K562 (cell line): ENCODE results near the gene IGF2R. TPM values are rescaled to one million over a fixed set of nuclear protein-coding genes. Genes with fewer than 3 reads are reported as not detected.

Source experiments
- ATAC-seq: fragments of 200-7000 bp; cut with Tn5 transposase; 3 replicates; pipeline ENCODE4 v1.9.1; 2020; ENCODE audit warnings: moderate library complexity
- BruUV-seq: library from RNA; stranded (reverse); fragments of 400-500 nt; replicated peaks from 2 replicates; lab custom pipeline; 2021; lab: Mats Ljungman, UMichigan
- CTCF ChIA-PET: fragments of 300-600 bp; formaldehyde crosslinking; extraction: SDS; loops from one replicate; lab custom pipeline; 2021; ENCODE audit warnings: low intra/inter-chr PET ratio; lab: Yijun Ruan, JAX
- POLR2A ChIA-PET: fragments of 300-600, 350-650 bp; sonication (Branson Sonifier 250); formaldehyde crosslinking; extraction: SDS; loops from one replicate; lab custom pipeline; 2021; ENCODE audit warnings: antibody characterized with exemption, inconsistent platforms; lab: Yijun Ruan, JAX
- DNase-seq, 4 experiments: peaks; one replicate each; pipeline versions ENCODE4 v3.0.0 to v3.0.0-alpha.2; 2011 to 2018; ENCODE audit warnings: low spot score in 3 of 4, mixed read lengths in 3 of 4; ENCODE audit errors: extremely low read depth in 1 of 4
- FAIRE-seq: peaks from 2 replicates; lab custom pipeline; 2011; peaks lifted over from hg19 to GRCh38; lab: Jason Lieb, UNC
- H2AFZ ChIP-seq: 2 replicates; pipeline ENCODE4 v1.6.0; 2011; ENCODE audit warnings: low read depth, low read length, control low read depth, inconsistent platforms
- H3K27ac ChIP-seq: fragments of 200-600 bp; 3 replicates; pipeline ENCODE4 v1.8.0; 2011; ENCODE audit warnings: low read depth, mild to moderate bottlenecking, control low read depth, inconsistent platforms, low read length, moderate library complexity, mixed read lengths; ENCODE audit errors: extremely low read depth
- H3K27me3 ChIP-seq, 2 experiments: fragments of 300-600 bp in 1 of 2; 2 replicates in 1 of 2; 3 replicates in 1 of 2; pipeline versions ENCODE4 v1.6.0 to v1.8.0; 2011; ENCODE audit warnings: inconsistent platforms in 2 of 2, low read length in 2 of 2, mild to moderate bottlenecking in 1 of 2, mixed read lengths in 1 of 2, moderate library complexity in 1 of 2; ENCODE audit not compliant: control insufficient read depth in 2 of 2, insufficient read depth in 2 of 2
- H3K36me3 ChIP-seq: fragments of 300-600 bp; 3 replicates; pipeline ENCODE4 v1.8.0; 2011; ENCODE audit warnings: mild to moderate bottlenecking, low read length, inconsistent platforms; ENCODE audit not compliant: control insufficient read depth, insufficient read depth
- H3K4me1 ChIP-seq, 2 experiments: fragments of 200-600 bp in 1 of 2; replicated peaks in 1 of 2; 2 replicates in 1 of 2; 3 replicates in 1 of 2; pipeline versions ENCODE4 v1.5.1 to v1.8.0; 2011; ENCODE audit warnings: inconsistent platforms in 2 of 2, low read length in 2 of 2, mild to moderate bottlenecking in 1 of 2, mixed read lengths in 1 of 2, moderate library complexity in 1 of 2; ENCODE audit not compliant: control insufficient read depth in 2 of 2, insufficient read depth in 2 of 2
- H3K4me2 ChIP-seq: 2 replicates; pipeline ENCODE4 v1.6.1; 2011; ENCODE audit warnings: low read length, control low read depth, inconsistent platforms, mixed read lengths; ENCODE audit not compliant: insufficient read depth
- H3K4me3 ChIP-seq: fragments of 200-600 bp; sonication (generic), shearing (Covaris generic); 2 replicates; pipeline ENCODE4 v1.5.1; 2016; ENCODE audit warnings: control low read depth, inconsistent platforms
- H3K79me2 ChIP-seq: fragments of 200-600 bp; 3 replicates; pipeline ENCODE4 v1.8.0; 2011; ENCODE audit warnings: low read length, inconsistent platforms; ENCODE audit not compliant: control insufficient read depth, insufficient read depth
- H3K9ac ChIP-seq, 2 experiments: 2 replicates each; pipeline versions ENCODE4 v1.6.0 to v1.6.1; 2011; ENCODE audit warnings: low read depth in 2 of 2, low read length in 2 of 2, control low read depth in 1 of 2, inconsistent platforms in 1 of 2, mild to moderate bottlenecking in 1 of 2, mixed read lengths in 1 of 2; ENCODE audit not compliant: insufficient read depth in 1 of 2
- H3K9me1 ChIP-seq: one replicate; pipeline ENCODE4 v1.6.0; 2011; ENCODE audit warnings: inconsistent platforms, mild to moderate bottlenecking, low read length, moderate library complexity; ENCODE audit not compliant: control insufficient read depth, insufficient read depth
- H3K9me3 ChIP-seq: replicated peaks from 2 replicates; pipeline ENCODE4 v1.5.1; 2011; ENCODE audit warnings: low read depth, low read length, inconsistent platforms; ENCODE audit not compliant: control insufficient read depth, insufficient read depth
- H4K20me1 ChIP-seq: replicated peaks from 2 replicates; pipeline ENCODE4 v1.6.1; 2011; ENCODE audit warnings: low read length, inconsistent platforms, mixed read lengths; ENCODE audit not compliant: control insufficient read depth, insufficient read depth
- CBX3 ChIP-seq, 2 experiments: IDR thresholded peaks; 1 replicate in 1 of 2; 2 replicates in 1 of 2; pipeline ENCODE4 v1.6.1; 2012; ENCODE audit warnings: inconsistent platforms in 2 of 2, low read length in 2 of 2, borderline replicate concordance in 1 of 2, control low read depth in 1 of 2
- CHD4 ChIP-seq: fragments of 200-600 bp; sonication (generic); IDR thresholded peaks from 3 replicates; pipeline ENCODE4 v1.6.1; 2012; ENCODE audit warnings: low read depth, mild to moderate bottlenecking, mixed read lengths, low read length, inconsistent platforms; ENCODE audit not compliant: insufficient read depth, insufficient replicate concordance, poor library complexity, severe bottlenecking
- EZH2 ChIP-seq: IDR thresholded peaks from 2 replicates; pipeline ENCODE4 v1.6.1; 2012; ENCODE audit warnings: low read depth, mild to moderate bottlenecking, inconsistent platforms, low read length, borderline replicate concordance
- GATA2 ChIP-seq: sonication (generic); formaldehyde crosslinking; IDR thresholded peaks from 2 replicates; pipeline ENCODE4 v1.4.0; 2020; ENCODE audit warnings: mild to moderate bottlenecking, missing genetic modification reagents
- HNRNPLL ChIP-seq: fragments of 200-400 bp; formaldehyde crosslinking; IDR thresholded peaks from 2 replicates; pipeline ENCODE4 v1.6.1; 2017; ENCODE audit warnings: low read length, low read depth, mild to moderate bottlenecking; ENCODE audit not compliant: poor library complexity, severe bottlenecking
- KAT2B ChIP-seq: IDR thresholded peaks from one replicate; pipeline ENCODE4 v1.6.1; 2012; ENCODE audit warnings: low read depth, mild to moderate bottlenecking, control low read depth, inconsistent platforms, low read length, moderate library complexity
- MAFG ChIP-seq: fragments of 450-650 bp; conservative IDR thresholded peaks from 2 replicates; pipeline ENCODE4 v1.6.1; 2016; ENCODE audit warnings: missing genetic modification characterization, missing compliant biosample characterization
- NUFIP1 ChIP-seq: fragments of 450-650 bp; IDR thresholded peaks from 2 replicates; pipeline ENCODE4 v1.6.1; 2018; ENCODE audit not compliant: partially characterized antibody
- PHF8 ChIP-seq: fragments of 200-600 bp; sonication (generic); IDR thresholded peaks from 2 replicates; pipeline ENCODE4 v1.6.1; 2012; ENCODE audit warnings: mixed run types, mild to moderate bottlenecking, inconsistent platforms, low read length, moderate library complexity, borderline replicate concordance
- RBFOX2 ChIP-seq: fragments of 200-400 bp; formaldehyde crosslinking; IDR thresholded peaks from 2 replicates; pipeline ENCODE4 v1.6.1; 2017; ENCODE audit warnings: low read depth, mild to moderate bottlenecking, low read length, moderate library complexity
- SMARCB1 ChIP-seq: IDR thresholded peaks from 2 replicates; pipeline ENCODE4 v1.6.1; 2011; ENCODE audit warnings: improper control_type of control experiment, low read depth; ENCODE audit not compliant: insufficient read length
- TAF15 ChIP-seq: fragments of 200-400 bp; formaldehyde crosslinking; IDR thresholded peaks from 2 replicates; pipeline ENCODE4 v1.6.1; 2017; ENCODE audit warnings: mild to moderate bottlenecking, low read depth, low read length, moderate library complexity
- ZFP36 ChIP-seq: fragments of 150-350 bp; IDR thresholded peaks from 2 replicates; pipeline ENCODE4 v1.6.1; 2018; ENCODE audit warnings: low read length, low read depth; ENCODE audit not compliant: partially characterized antibody
- ZNF699 ChIP-seq: fragments of 250-450 bp; sonication (Bioruptor Pico); IDR thresholded peaks from 2 replicates; pipeline ENCODE4 v1.8.0; 2021; ENCODE audit warnings: mild to moderate bottlenecking, moderate library complexity; ENCODE audit not compliant: insufficient replicate concordance
- WGBS: fragments of 100-300 bp; shearing (Covaris generic); methylation state at CpG from one replicate; pipeline ENCODE4 v1.1.6; 2016; ENCODE audit warnings: low coverage, mixed read lengths; ENCODE audit not compliant: insufficient coverage; ENCODE audit errors: missing lambda C conversion rate; 5-methylcytosine and 5-hydroxymethylcytosine counted together
- in situ Hi-C: fragments of 300-500 bp; cut with MboI; formaldehyde crosslinking; loops from 4 replicates; pipeline ENCODE4 v1.15.0; 2018; ENCODE audit warnings: inconsistent platforms, mixed read lengths
- intact Hi-C: fragments of 100-400 bp; cut with micrococcal nuclease; formaldehyde crosslinking; loops from 2 replicates; pipeline ENCODE4 v1.14.2; 2022
- polyA plus RNA-seq, 8 experiments: library from polyadenylated mRNA; depleted of rRNA in 4 of 8; stranded (reverse) in 5 of 8; unstranded in 3 of 8; fragments of >200 nt; fragmentation: Nextera tagmentation in 2 of 8; fragmentation: Illumina TruSeq in 1 of 8; extraction: Ambion mirVana in 2 of 8; extraction: Trizol in 1 of 8; gene quantifications; 2 replicates each; pipeline versions ENCODE4 v1.2.1 to v1.2.3, GENCODE V29; 2011 to 2014; ENCODE audit warnings: inconsistent platforms in 1 of 8, missing spikeins in 1 of 8
- total RNA-seq, 7 experiments: library from RNA; depleted of rRNA in 6 of 7; stranded (reverse); fragments of >200 nt in 6 of 7; fragmentation: Illumina TruSeq in 2 of 7; extraction: Trizol in 2 of 7; gene quantifications; 2 replicates each; pipeline versions ENCODE4 v1.2.1 to v1.2.3, GENCODE V29; 2011 to 2021; ENCODE audit warnings: low replicate concordance in 1 of 7
- TF ChIP-seq, protein P1 (sequence below): conservative IDR thresholded peaks from 2 replicates; pipeline ENCODE4 v1.6.1; 2011; ENCODE audit warnings: low read depth, mild to moderate bottlenecking, low read length; ENCODE audit not compliant: control insufficient read depth
- TF ChIP-seq, protein P2 (sequence below): fragments of 250-450 bp; sonication (Bioruptor Pico); IDR thresholded peaks from 2 replicates; pipeline ENCODE4 v1.5.0; 2021

The IGF2R gene
- total and polyA plus RNA-seq, 9 of the 15 experiments (the other 6 are each of a cell fraction or from before 2014, with no cell fraction given): 3.5 to 92.3 (median 34.5) TPM

DNA sequence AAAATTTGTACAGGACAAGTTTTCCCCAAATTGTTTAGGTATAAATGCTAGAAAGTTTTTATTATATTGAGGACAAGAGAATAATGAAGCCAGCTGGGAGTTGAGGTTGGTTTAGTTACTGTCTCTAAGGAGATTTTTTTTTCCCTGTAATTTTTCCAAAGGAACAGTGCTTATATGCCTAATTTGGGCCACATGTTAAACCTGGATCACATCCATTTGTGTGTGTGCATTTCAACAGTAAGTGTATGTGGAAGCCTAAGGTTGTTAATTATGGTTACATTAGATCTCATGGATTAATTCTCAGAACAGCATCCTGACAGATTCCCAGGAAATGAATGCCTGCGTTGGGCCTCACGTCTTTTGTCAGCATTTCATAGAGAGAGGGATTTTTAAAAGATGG lies 4.5 kb downstream of the IGF2R start:
- 3% methylated on average over 2 of the region's 2 CpGs for WGBS
- DNase-seq (no peak), FAIRE-seq (no peak), ATAC-seq (no peak)
- no peaks in the 10 kb centered on the region for H3K9me3 ChIP-seq
- H3K4me2 ChIP-seq: peak overlapping the region; percentile 74; the same call in 1 of the 2 replicates
- no peak overlapping the region for H3K4me3 ChIP-seq
- H3K27ac ChIP-seq: peak overlapping the region; percentile 90
- CTCF ChIA-PET: no interaction called here
- POLR2A ChIA-PET: interaction anchor here (0.8 to 5.6 kb wide), 8 partner anchors 8 to 282 kb away, joined by 3 to 84 read pairs (median 6); no protein-coding TSS in a partner anchor
- H3K9ac ChIP-seq: peak overlapping the region in 1 of 2 experiments; percentile 82; a peak in 1 of 4 replicates
- TF ChIP-seq CBX3 (IDR thresholded peaks at IDR 0.05; ENCODE audit: borderline replicate concordance in 1 of 2, low read length in 2 of 2) (no peak), HNRNPLL (no peak), ZFP36 (no peak), CHD4 (peak; percentile 19), GATA2 (CRISPR knock-in tag) (no peak), MAFG (tag) (no peak), KAT2B (no peak), ZNF699 (CRISPR knock-in tag) (no peak), TAF15 (no peak), EZH2 (no peak), NUFIP1 (no peak), RBFOX2 (0 out of 2 replicates have a peak, but pooled peaks have one; percentile 19), PHF8 (no peak), SMARCB1 (no peak)
- TF ChIP-seq, protein P1, sequence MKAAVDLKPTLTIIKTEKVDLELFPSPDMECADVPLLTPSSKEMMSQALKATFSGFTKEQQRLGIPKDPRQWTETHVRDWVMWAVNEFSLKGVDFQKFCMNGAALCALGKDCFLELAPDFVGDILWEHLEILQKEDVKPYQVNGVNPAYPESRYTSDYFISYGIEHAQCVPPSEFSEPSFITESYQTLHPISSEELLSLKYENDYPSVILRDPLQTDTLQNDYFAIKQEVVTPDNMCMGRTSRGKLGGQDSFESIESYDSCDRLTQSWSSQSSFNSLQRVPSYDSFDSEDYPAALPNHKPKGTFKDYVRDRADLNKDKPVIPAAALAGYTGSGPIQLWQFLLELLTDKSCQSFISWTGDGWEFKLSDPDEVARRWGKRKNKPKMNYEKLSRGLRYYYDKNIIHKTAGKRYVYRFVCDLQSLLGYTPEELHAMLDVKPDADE: no peak
- TF ChIP-seq, protein P2, sequence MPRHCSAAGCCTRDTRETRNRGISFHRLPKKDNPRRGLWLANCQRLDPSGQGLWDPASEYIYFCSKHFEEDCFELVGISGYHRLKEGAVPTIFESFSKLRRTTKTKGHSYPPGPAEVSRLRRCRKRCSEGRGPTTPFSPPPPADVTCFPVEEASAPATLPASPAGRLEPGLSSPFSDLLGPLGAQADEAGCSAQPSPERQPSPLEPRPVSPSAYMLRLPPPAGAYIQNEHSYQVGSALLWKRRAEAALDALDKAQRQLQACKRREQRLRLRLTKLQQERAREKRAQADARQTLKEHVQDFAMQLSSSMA (CRISPR knock-in tag): no peak
- H3K9me1 ChIP-seq: peaks cover 8% of the 10 kb centered on the region
- peaks cover 60 to 68% of the 10 kb centered on the region in 2 experiments for H3K4me1 ChIP-seq
- no TSS peak for BruUV-seq
- H4K20me1 ChIP-seq: peaks cover 39% of the 10 kb centered on the region
- peaks cover 96% of the 10 kb centered on the region for H3K79me2 ChIP-seq
- H2AFZ ChIP-seq: no peak overlapping the region
- peaks cover 21% of the 10 kb centered on the region for H3K36me3 ChIP-seq
- H3K27me3 ChIP-seq: no peaks in the 10 kb centered on the region
- in situ Hi-C loops: no loop called here
- intact Hi-C loops: loop anchor here (5.0 to 10.0 kb wide), 3 partner anchors 54 to 249 kb away; partner anchors contain the start of gene WTAP
